Neural cell (in vitro differentiated cells): Measurements from ENCODE around the gene FAM117A. TPM values are rescaled to one million over a fixed set of nuclear protein-coding genes. Genes with fewer than 3 reads are reported as not detected.

ENCODE experiments used
- H2AFZ ChIP-seq: fragments of 200-600, 300-800 bp; sonication (generic), shearing (Covaris generic); 2 replicates; pipeline ENCODE4 v1.6.0; 2014; ENCODE audit warnings: low read depth, mild to moderate bottlenecking, antibody characterized with exemption, low read length, moderate library complexity
- H3F3A ChIP-seq: fragments of 200-600 bp; shearing (Covaris generic); 2 replicates; pipeline ENCODE4 v1.6.1; 2016; ENCODE audit warnings: mild to moderate bottlenecking, moderate library complexity, mixed read lengths, antibody characterized with exemption, low read length; ENCODE audit not compliant: insufficient read depth, poor library complexity, severe bottlenecking
- H3K27ac ChIP-seq: fragments of 200-600, 300-800 bp; sonication (generic), shearing (Covaris generic); 2 replicates; pipeline ENCODE4 v1.5.1; 2014; ENCODE audit warnings: mild to moderate bottlenecking, low read length, moderate library complexity
- H3K27me3 ChIP-seq: fragments of 300-800, 200-600 bp; sonication (generic), shearing (Covaris generic); 2 replicates; pipeline ENCODE4 v1.6.0; 2014; ENCODE audit warnings: mild to moderate bottlenecking, low read depth, low read length, moderate library complexity; ENCODE audit not compliant: insufficient read depth
- H3K36me3 ChIP-seq: fragments of 300-800, 200-600 bp; sonication (generic), shearing (Covaris generic); 2 replicates; pipeline ENCODE4 v1.5.1; 2014; ENCODE audit warnings: mild to moderate bottlenecking, antibody characterized with exemption, low read length, moderate library complexity; ENCODE audit not compliant: insufficient read depth
- H3K4me2 ChIP-seq: fragments of 300-800, 200-600 bp; sonication (generic), shearing (Covaris generic); 2 replicates; pipeline ENCODE4 v1.6.0; 2014; ENCODE audit warnings: mild to moderate bottlenecking, low read length
- H3K4me3 ChIP-seq: fragments of 300-800, 200-600 bp; sonication (generic), shearing (Covaris generic); 2 replicates; pipeline ENCODE4 v1.5.1; 2014; ENCODE audit warnings: mild to moderate bottlenecking, low read length, moderate library complexity
- H3K79me2 ChIP-seq: fragments of 200-600 bp; shearing (Covaris generic); replicated peaks from 2 replicates; pipeline ENCODE4 v1.6.0; 2014; ENCODE audit warnings: mild to moderate bottlenecking, low read length, moderate library complexity; ENCODE audit not compliant: insufficient read depth
- H3K9ac ChIP-seq: fragments of 300-800, 200-600 bp; sonication (generic), shearing (Covaris generic); 2 replicates; pipeline ENCODE4 v1.6.1; 2016; ENCODE audit warnings: mild to moderate bottlenecking, low read length, mixed read lengths
- H3K9me2 ChIP-seq: fragments of 200-600 bp; shearing (Covaris generic); 2 replicates; pipeline ENCODE4 v1.6.1; 2016; ENCODE audit warnings: mild to moderate bottlenecking, low read length, mixed read lengths; ENCODE audit not compliant: insufficient read depth
- H3K9me3 ChIP-seq: fragments of 200-600, 300-800 bp; sonication (generic), shearing (Covaris generic); 2 replicates; pipeline ENCODE4 v1.6.1; 2016; ENCODE audit warnings: mild to moderate bottlenecking, mixed run types, low read length, moderate library complexity, mixed read lengths
- H4K20me1 ChIP-seq: fragments of 200-600 bp; shearing (Covaris generic); 2 replicates; pipeline ENCODE4 v1.6.1; 2016; ENCODE audit warnings: mild to moderate bottlenecking, mixed run types; ENCODE audit not compliant: insufficient read depth
- EP300 ChIP-seq: fragments of 450-650 bp; conservative IDR thresholded peaks from 2 replicates; pipeline ENCODE4 v1.6.1; 2014; ENCODE audit warnings: antibody characterized with exemption, mild to moderate bottlenecking, moderate library complexity; ENCODE audit not compliant: poor library complexity, severe bottlenecking
- EZH2 ChIP-seq: fragments of 200-600, 300-800 bp; shearing (Covaris generic), sonication (generic); IDR thresholded peaks from 2 replicates; pipeline ENCODE4 v1.6.1; 2014; ENCODE audit warnings: antibody characterized with exemption, low read length, borderline replicate concordance, mild to moderate bottlenecking; ENCODE audit not compliant: insufficient read depth, poor library complexity, severe bottlenecking
- MXI1 ChIP-seq: fragments of 450-650 bp; conservative IDR thresholded peaks from 2 replicates; pipeline ENCODE4 v1.6.1; 2014; ENCODE audit warnings: antibody characterized with exemption, mild to moderate bottlenecking; ENCODE audit not compliant: poor library complexity, severe bottlenecking
- POLR2AphosphoS5 ChIP-seq: IDR thresholded peaks from 2 replicates; pipeline ENCODE4 v1.6.1; 2012
- RAD21 ChIP-seq: fragments of 450-650 bp; conservative IDR thresholded peaks from 2 replicates; pipeline ENCODE4 v1.6.1; 2014; ENCODE audit warnings: antibody characterized with exemption, mild to moderate bottlenecking, moderate library complexity
- SMC3 ChIP-seq: fragments of 450-650 bp; conservative IDR thresholded peaks from 2 replicates; pipeline ENCODE4 v1.6.1; 2014; ENCODE audit warnings: antibody characterized with exemption, mild to moderate bottlenecking, moderate library complexity; ENCODE audit not compliant: poor library complexity
- TAF1 ChIP-seq: IDR thresholded peaks from 2 replicates; pipeline ENCODE4 v1.6.1; 2012; ENCODE audit warnings: low read depth
- polyA plus RNA-seq: library from polyadenylated mRNA; depleted of rRNA; stranded (reverse); fragments of >200 nt; gene quantifications from 2 replicates; pipeline ENCODE4 v1.2.3, GENCODE V29; 2014
- TF ChIP-seq, protein P1 (sequence below): IDR thresholded peaks from 2 replicates; pipeline ENCODE4 v1.6.1; 2012; ENCODE audit warnings: borderline replicate concordance
- TF ChIP-seq, protein P2 (sequence below): fragments of 450-650 bp; IDR thresholded peaks from 2 replicates; pipeline ENCODE4 v1.5.1; 2014; ENCODE audit warnings: antibody characterized with exemption, mild to moderate bottlenecking, moderate library complexity; ENCODE audit not compliant: poor library complexity, severe bottlenecking

FAM117A gene
- polyA plus RNA-seq, 1 donor from 2014 or later = 3.7 TPM

GRCh38 chr17:49746791-49747490 lies 17.0 kb downstream of the FAM117A start:
- peaks cover 3% of the 10 kb centered on the region for H3K79me2 ChIP-seq
- TF ChIP-seq MXI1 (no peak), SMC3 (no peak), EP300 (no peak)
- H3K36me3 ChIP-seq = no peaks in the 10 kb centered on the region
- H3K27me3 ChIP-seq = no peaks in the 10 kb centered on the region
- no peaks in the 10 kb centered on the region for H3F3A ChIP-seq
- H3K4me3 ChIP-seq = no peak overlapping the region
- no peaks in the 10 kb centered on the region for H4K20me1 ChIP-seq
- no peak overlapping the region for H3K27ac ChIP-seq
- H2AFZ ChIP-seq = no peak overlapping the region
- no peak overlapping the region for H3K9ac ChIP-seq
- no peaks in the 10 kb centered on the region for H3K9me2 ChIP-seq
- no peaks in the 10 kb centered on the region for H3K9me3 ChIP-seq
- no peak overlapping the region for H3K4me2 ChIP-seq

DNA sequence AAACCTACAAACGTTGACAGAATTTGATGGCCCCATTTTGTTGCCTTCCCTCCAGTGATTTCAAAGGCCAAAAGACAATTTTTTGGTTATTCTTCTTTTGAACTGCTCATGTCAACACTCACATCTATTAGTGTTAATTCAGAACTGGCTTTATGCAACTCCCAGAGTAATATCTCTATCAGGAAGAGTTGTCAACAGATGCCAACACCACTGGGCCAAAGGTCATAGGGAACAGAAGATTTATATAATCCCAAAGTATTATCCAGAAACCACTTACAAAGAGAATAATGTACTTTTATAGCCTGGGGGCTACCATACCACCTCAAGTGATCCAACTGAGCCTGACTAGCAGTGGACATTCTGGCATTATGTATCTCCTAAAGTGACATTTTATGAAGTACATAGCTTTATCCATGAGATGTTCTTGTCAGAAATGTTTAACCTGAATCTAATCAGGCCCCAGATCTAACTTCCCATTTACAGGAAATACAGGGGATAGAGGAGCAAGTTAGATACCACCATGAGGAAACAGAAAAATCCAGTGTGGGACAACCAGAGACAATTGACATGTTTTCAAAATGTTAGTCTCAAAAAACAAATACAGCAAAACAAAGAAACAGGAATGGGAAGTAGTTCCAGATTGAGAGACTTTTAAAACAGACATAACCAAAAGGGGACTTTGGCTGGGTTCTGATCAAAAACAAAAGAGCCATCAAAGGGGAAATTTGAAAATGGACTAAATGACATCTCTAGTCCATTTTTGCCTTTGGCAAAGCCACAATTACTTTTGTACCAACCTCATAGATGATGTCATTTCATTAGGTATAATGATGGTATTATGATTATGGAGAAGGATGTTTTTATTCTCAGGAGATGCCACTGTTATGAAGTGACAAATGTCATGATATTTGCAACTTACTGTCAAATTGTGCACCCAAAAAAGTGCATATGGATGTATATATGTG lies 18.5 kb downstream of the FAM117A start:
- no peaks in the 10 kb centered on the region for H3K9me3 ChIP-seq
- H3K27me3 ChIP-seq = no peaks in the 10 kb centered on the region
- no peaks in the 10 kb centered on the region for H3K36me3 ChIP-seq
- no peaks in the 10 kb centered on the region for H3F3A ChIP-seq
- H4K20me1 ChIP-seq = no peaks in the 10 kb centered on the region
- H3K27ac ChIP-seq = no peak overlapping the region
- H3K9ac ChIP-seq = no peak overlapping the region
- no peak overlapping the region for H2AFZ ChIP-seq
- TF ChIP-seq POLR2AphosphoS5 (no peak), EZH2 (no peak), EP300 (no peak), TAF1 (no peak), RAD21 (no peak), MXI1 (no peak), SMC3 (no peak)
- TF ChIP-seq, protein P1, sequence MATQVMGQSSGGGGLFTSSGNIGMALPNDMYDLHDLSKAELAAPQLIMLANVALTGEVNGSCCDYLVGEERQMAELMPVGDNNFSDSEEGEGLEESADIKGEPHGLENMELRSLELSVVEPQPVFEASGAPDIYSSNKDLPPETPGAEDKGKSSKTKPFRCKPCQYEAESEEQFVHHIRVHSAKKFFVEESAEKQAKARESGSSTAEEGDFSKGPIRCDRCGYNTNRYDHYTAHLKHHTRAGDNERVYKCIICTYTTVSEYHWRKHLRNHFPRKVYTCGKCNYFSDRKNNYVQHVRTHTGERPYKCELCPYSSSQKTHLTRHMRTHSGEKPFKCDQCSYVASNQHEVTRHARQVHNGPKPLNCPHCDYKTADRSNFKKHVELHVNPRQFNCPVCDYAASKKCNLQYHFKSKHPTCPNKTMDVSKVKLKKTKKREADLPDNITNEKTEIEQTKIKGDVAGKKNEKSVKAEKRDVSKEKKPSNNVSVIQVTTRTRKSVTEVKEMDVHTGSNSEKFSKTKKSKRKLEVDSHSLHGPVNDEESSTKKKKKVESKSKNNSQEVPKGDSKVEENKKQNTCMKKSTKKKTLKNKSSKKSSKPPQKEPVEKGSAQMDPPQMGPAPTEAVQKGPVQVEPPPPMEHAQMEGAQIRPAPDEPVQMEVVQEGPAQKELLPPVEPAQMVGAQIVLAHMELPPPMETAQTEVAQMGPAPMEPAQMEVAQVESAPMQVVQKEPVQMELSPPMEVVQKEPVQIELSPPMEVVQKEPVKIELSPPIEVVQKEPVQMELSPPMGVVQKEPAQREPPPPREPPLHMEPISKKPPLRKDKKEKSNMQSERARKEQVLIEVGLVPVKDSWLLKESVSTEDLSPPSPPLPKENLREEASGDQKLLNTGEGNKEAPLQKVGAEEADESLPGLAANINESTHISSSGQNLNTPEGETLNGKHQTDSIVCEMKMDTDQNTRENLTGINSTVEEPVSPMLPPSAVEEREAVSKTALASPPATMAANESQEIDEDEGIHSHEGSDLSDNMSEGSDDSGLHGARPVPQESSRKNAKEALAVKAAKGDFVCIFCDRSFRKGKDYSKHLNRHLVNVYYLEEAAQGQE = no peak
- TF ChIP-seq, protein P2, sequence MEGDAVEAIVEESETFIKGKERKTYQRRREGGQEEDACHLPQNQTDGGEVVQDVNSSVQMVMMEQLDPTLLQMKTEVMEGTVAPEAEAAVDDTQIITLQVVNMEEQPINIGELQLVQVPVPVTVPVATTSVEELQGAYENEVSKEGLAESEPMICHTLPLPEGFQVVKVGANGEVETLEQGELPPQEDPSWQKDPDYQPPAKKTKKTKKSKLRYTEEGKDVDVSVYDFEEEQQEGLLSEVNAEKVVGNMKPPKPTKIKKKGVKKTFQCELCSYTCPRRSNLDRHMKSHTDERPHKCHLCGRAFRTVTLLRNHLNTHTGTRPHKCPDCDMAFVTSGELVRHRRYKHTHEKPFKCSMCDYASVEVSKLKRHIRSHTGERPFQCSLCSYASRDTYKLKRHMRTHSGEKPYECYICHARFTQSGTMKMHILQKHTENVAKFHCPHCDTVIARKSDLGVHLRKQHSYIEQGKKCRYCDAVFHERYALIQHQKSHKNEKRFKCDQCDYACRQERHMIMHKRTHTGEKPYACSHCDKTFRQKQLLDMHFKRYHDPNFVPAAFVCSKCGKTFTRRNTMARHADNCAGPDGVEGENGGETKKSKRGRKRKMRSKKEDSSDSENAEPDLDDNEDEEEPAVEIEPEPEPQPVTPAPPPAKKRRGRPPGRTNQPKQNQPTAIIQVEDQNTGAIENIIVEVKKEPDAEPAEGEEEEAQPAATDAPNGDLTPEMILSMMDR = no peak
- no peak overlapping the region for H3K4me2 ChIP-seq
- no peaks in the 10 kb centered on the region for H3K9me2 ChIP-seq
- H3K79me2 ChIP-seq = peaks cover 3% of the 10 kb centered on the region
- H3K4me3 ChIP-seq = no peak overlapping the region
